Upper lobe of left lung (tissue), 4 donors: ENCODE measurements around the gene POU2F2.

Source experiments
- CTCF ChIP-seq, 6 experiments: fragments of 450-650 bp in 4 of 6; fragments of 200-600 bp in 2 of 6; sonication (generic) in 2 of 6; IDR thresholded peaks; one replicate each; pipeline ENCODE4 v1.5.1; 2016 to 2019; ENCODE audit warnings: antibody characterized with exemption in 6 of 6
- POLR2A ChIP-seq, 4 donors: fragments of 450-650 bp; IDR thresholded peaks; one replicate each; pipeline ENCODE4 v1.5.1; 2016 to 2017; ENCODE audit warnings: antibody characterized with exemption in 4 of 4, mild to moderate bottlenecking in 2 of 4
- POLR2AphosphoS5 ChIP-seq, 2 donors: sonication (generic); formaldehyde crosslinking; IDR thresholded peaks; one replicate each; pipeline ENCODE4 v1.5.1; 2017; ENCODE audit warnings: antibody characterized with exemption in 2 of 2

DNA sequence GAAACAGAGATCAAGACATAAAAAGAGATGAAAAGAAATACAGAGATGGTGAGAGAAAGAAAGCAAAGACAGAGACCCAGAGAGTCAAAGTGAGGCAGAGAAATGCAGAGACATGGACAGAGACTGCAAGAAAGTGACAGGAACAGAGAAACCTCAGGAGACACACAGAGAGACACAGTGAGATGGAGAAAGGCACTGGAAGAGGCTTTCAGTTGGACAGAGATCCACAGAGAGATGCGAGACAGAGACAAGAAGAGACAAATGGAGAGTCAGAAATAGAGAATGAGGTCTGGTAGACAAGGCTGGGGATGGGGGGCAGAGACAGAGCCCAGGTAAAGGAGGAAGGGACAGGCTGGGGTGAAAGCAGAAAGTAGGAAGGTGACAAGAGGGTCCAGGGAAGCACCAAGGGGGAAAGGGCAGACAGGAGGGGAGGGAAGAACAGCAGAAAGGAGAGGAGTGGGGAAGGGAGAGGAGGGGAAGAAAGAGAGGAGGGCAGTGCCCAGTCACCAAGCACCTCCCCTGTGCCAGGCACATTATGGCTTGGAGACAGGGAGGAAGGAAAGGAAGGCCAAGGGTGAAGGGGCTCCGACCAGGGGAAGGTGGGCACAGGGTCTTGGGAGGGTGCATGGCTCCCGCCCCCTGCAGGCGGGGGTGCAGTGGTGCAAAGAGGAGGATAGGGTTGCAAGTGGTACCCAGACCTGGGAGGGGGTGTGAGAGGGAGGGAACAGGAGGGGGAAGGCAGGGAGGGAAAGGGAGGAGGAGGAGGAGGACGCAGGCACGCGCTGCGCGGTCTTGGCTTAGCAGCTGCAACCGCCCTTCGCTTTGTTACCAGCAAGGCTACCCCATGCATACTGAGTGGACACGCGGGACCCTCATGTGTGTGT lies 46.8 kb upstream of the POU2F2 start:
- TF ChIP-seq POLR2A (IDR thresholded peaks at IDR 0.05) (no peak), POLR2AphosphoS5 (IDR thresholded peaks at IDR 0.05) (no peak), CTCF (IDR thresholded peaks at IDR 0.05) (no peak)
